HG02943 (cell line): ENCODE measurements around the gene EFEMP1.
A peak's percentile ranks its signal among the peaks of the same experiment; 100 is the strongest.

Experiments used
- ATAC-seq: cut with Tn5 transposase; IDR thresholded peaks from one replicate; pipeline ENCODE4 v1.9.1; 2021; ENCODE audit warnings: mild to moderate bottlenecking, low read depth, moderate library complexity; ENCODE audit not compliant: unreplicated experiment

Gene EFEMP1, protein sequence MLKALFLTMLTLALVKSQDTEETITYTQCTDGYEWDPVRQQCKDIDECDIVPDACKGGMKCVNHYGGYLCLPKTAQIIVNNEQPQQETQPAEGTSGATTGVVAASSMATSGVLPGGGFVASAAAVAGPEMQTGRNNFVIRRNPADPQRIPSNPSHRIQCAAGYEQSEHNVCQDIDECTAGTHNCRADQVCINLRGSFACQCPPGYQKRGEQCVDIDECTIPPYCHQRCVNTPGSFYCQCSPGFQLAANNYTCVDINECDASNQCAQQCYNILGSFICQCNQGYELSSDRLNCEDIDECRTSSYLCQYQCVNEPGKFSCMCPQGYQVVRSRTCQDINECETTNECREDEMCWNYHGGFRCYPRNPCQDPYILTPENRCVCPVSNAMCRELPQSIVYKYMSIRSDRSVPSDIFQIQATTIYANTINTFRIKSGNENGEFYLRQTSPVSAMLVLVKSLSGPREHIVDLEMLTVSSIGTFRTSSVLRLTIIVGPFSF

GRCh38 chr2:55923091-55923981 is at the start of gene EFEMP1:
EFEMP1 (minus strand) TSS chr2:55923782; CDS start chr2:55922440, 1,342 bp downstream.
- ATAC-seq: peak; percentile 69

DNA sequence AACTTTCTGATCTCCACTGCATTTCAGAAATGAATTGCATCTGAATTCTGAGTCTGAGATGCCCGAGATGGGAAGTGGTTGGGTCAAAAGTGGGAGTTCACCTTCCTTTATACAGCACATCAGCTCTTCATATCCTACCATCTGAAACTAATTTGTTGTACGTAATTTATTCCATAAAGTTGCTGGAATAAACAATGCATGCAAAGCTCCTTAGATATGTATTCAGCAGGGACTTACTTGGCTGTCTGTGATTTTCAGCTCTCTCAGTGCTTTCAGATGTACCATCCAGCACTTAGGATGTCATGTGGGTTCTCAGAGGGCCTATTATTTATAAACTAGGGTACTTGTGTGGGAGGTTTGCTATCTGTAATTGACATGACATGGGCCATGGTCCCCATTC is 46.9 kb upstream of the EFEMP1 start:
- no peak for ATAC-seq

GRCh38 chr2:55968941-55969340 is 45.4 kb upstream of the EFEMP1 start:
- no peak for ATAC-seq

DNA sequence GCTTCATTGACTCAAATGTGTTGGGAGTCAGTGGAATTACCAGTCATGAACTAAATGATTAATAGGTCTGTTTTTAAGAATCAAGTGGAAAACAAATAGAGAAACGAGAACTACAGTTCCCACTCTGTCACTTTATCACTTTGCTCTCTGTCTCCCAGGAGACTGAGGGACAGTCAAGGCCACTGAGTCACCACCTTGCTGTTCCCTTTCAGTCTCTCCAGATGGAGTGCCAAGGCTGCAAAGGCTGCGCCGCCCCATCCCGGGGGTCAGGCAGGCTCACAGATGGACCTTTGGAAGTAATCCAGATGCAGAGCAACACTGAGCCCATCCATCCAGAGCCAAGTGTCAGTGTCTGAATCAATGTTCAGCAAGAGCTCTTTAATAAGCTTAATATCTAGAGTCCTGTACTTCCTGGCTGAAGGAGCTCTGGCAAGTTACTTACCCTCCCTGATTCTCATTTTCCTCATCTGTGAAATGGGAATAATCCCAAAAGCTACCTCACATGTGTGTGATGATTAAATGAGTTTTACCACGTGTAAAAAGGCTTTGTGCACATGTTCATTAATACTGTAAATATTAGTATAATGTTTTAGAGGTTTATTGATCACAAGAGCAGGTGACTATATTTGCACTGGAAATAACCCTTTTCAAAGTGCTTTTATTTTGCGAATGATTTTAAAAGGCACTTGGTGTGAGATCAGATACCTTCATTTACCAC is 43.0 kb upstream of the EFEMP1 start:
- ATAC-seq: no peak

DNA sequence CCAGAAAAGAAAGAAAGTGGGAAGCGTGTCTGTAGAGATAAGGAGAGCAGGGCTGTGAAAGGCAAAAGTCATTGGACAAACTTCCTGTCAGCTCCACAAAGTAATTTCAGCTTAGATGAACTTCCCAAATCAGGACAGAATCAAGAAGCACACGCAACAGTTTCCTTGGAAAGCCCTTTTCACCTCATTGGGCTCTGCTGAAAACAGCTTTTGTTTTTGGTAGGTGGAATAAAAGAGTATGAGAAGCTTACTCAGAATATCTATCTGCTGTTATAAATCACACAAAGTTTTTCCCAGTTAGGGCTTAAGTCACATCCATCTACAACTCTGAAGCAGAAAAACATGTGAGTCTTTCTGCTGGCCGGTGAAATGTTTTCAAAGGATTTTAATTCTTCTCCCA is 42.4 kb upstream of the EFEMP1 start:
- ATAC-seq: no peak

- ATAC-seq: no peak
These were observed 41.7 kb upstream of the EFEMP1 start for GRCh38 chr2:55965276-55965675.

DNA sequence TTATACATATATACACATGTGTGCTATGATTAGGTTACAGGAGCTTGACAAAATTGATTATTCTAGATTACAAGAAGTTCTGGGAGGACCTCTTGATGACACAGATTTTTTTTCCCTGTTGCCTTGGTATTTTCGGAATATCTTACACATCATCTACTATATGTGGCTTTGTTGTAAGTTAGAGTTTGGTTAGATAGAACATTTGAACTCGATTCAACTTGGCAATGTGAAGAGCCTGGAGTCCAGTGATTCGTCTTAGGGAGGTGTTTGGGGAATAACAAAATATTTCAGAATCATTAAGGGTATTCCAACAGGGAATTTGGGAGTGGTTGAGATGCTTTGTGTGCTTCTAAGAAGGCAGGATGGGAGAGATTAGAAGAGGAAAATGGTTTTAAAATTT is 39.3 kb upstream of the EFEMP1 start:
- no peak for ATAC-seq

- no peak for ATAC-seq
These were observed 37.8 kb upstream of the EFEMP1 start for GRCh38 chr2:55961318-55961911.

GRCh38 chr2:55958756-55959155 is 35.2 kb upstream of the EFEMP1 start:
- ATAC-seq: no peak

- no peak for ATAC-seq
These were observed 33.6 kb upstream of the EFEMP1 start for GRCh38 chr2:55957142-55957541.

DNA sequence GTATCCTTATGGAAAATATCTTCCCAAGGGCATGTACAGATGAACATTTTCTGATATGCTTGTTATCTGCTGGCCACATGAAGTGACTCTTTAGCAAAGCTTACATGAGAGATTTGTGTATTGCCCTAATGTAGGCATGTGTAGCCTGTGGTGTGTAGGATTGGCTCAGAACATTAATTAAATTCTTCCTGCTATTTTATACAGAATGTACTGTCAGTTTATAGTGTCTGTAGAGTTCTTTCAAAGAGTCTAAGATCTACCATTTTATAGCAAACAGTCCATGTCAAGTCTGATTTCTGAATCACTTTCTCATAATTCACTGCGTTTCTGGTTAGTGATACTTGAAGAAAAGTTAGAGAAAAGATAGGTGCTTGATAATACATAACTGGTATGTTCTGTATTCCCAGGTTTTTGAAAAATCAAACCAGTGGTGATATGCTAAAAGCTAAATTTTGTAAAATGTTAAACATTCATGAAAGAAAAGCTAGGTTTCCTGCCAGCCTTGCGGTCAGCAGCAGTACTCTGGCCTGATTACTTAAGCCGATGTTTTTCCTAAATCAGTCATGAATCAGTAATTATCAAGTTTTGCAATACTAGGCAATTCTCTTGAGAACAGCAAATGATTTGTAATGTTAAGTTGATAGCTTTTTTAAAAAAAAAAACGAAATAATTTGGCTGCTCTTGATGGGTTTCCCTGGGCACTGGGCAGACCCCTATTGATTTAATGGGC is 30.9 kb upstream of the EFEMP1 start:
- no peak for ATAC-seq

GRCh38 chr2:55952415-55952814 is 28.8 kb upstream of the EFEMP1 start:
- no peak for ATAC-seq

DNA sequence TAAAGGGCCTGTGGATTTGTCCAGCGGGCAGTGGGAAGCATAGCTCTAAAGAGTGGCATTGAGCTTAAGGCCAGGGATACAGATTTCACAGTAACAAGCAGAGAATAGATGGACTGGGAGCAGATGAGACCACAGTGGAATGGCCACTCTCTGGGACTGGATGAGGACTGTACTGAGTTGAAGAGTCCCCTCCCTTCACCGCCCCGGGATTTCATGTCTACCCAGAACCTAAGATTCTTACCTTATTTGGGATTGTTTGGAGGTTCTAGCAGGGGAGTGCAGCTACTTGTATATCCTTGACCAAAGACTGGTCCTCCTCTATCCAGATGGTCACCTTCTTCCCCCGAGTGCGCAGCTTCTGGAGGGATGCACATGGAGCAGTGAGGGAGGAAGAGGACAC is 28.0 kb upstream of the EFEMP1 start:
- no peak for ATAC-seq

DNA sequence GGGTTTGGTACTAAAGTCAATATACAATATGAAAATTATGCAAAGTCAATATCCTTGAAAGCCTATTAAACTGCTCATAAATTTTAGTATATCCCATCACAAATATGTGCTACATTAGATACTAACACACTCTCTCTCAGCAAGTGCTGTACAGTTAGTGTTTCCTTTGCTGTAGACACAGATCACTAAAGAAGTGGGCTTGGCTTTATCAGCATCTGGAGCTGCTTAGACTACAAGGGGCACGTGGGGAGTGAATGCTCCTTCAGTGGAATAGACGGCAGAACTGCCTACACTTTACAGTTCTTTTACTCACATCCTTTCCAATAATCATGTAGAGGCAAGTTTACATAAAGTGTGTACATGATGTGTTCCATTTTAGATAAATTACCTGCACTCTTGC is 26.0 kb upstream of the EFEMP1 start:
- no peak for ATAC-seq

DNA sequence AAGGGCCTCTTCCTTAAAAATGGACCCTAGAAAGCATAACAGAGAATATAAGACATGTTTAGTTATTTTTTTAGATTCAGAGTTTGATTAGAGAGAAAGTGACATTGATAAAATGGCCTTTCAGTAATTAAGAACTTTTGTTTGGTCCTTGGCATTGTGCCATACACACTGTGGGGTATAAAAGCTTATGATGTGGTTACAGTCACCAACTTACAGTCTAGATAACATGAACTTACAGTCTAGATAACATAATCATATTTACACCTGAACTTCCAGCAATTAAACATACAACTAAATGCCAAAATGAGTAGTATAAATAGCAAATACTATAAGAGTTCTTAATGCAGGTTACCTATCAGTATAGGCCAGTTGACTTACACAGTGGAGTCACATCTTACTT is 25.6 kb upstream of the EFEMP1 start:
- no peak for ATAC-seq

DNA sequence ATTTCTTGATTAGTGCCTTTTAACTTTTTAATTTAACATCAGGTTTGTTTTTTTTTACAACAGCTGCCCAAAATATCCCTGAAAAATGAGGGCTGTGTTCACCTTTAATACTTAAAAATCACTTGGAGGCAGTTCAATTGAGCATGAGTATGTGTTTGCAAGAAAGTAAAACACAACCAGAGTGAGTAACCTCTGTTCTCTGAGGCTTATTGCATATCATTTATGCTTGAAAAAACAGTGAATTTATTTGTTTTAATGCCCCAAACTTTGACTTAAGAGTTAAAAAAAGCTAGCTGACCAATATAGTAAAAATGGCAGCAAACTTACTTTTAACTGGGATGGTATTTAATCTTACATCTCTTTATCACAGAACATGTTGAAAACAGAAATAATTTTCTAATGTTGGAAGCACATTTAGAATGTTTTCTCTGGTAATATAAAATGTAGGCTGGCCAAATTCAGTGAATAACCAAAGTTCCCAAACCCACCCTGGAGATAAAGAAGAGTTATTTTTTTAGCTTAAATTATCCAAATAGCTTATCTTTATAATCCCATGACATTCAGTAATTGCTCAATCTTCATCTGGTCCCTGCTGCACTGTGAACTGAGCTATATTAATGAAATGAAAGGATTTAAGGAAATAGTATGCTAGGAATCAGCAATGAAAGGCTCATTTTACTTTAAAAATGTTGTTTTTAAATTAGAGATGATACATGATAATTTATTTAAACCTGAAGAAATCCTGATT is 24.8 kb upstream of the EFEMP1 start:
- no peak for ATAC-seq

DNA sequence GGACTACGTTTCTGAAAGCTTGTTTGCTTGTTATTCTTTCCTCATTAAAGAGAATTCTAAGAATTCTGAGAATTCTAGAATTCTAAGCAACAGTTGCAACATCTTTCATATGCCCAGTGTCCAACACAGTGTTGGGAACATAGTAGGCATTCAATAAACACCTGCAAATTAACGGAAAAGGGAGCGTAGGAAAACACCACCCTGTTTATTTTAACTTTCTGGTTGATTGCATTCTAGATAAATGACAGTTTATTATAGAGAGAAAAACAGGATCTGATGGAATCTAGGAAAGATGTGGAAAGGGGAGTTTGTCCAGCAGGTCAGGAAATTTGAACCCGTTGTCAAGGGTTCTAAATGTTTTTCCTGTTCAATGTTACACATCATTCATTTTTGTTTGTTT is 24.2 kb upstream of the EFEMP1 start:
- ATAC-seq: no peak

DNA sequence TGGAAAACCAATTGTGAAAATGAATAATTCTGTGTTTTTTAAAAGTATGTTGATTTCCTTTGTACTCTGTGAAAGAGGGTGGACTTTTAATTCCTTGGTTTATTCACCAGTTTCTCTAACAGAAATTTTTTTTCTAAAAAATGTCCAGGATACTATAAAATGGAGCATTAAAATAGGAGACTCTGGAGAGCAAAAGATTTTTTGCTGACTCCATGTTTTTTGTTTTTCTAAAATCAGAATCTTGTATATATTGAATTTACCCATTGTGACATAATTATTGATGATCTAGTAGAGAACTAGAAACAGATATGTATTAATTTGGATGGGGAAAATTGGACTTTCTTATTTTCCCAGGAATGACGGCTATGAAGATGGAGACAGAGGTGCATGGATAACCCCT is 23.2 kb upstream of the EFEMP1 start:
- ATAC-seq: no peak

GRCh38 chr2:55943466-55943865 is 19.9 kb upstream of the EFEMP1 start:
- no peak for ATAC-seq
